GM19025 (cell line): ENCODE measurements around the gene GBX1.

Experiments
- ATAC-seq: cut with Tn5 transposase; IDR thresholded peaks from one replicate; pipeline ENCODE4 v1.9.1; 2021; ENCODE audit warnings: mild to moderate bottlenecking, low read depth, moderate library complexity; ENCODE audit not compliant: unreplicated experiment

The GBX1 gene

GRCh38 chr7:151141311-151141854, 26.1 kb downstream of the GBX1 start:
- no peak for ATAC-seq

GRCh38 chr7:151140826-151141225, 26.7 kb downstream of the GBX1 start:
- ATAC-seq = no peak

- ATAC-seq = no peak
Measured at GRCh38 chr7:151139791-151140190, 27.7 kb downstream of the GBX1 start.

- ATAC-seq = no peak
Measured at GRCh38 chr7:151139071-151139790, 28.3 kb downstream of the GBX1 start.

GRCh38 chr7:151138153-151138851, 29.2 kb downstream of the GBX1 start:
- ATAC-seq = no peak

- no peak for ATAC-seq
Measured at GRCh38 chr7:151137791-151138152, 29.7 kb downstream of the GBX1 start.

GRCh38 chr7:151137076-151137675, 30.3 kb downstream of the GBX1 start:
- no peak for ATAC-seq

GRCh38 chr7:151135866-151136843, 31.3 kb downstream of the GBX1 start:
- no peak for ATAC-seq

GRCh38 chr7:151135525-151135845, 32.0 kb downstream of the GBX1 start:
- no peak for ATAC-seq

- no peak for ATAC-seq
Measured at GRCh38 chr7:151134743-151135524, 32.6 kb downstream of the GBX1 start.

- ATAC-seq = no peak
Measured at GRCh38 chr7:151133986-151134742, 33.3 kb downstream of the GBX1 start.

- ATAC-seq = no peak
Measured at GRCh38 chr7:151133266-151133985, 34.1 kb downstream of the GBX1 start.

- ATAC-seq = no peak
Measured at GRCh38 chr7:151132461-151133205, 34.9 kb downstream of the GBX1 start.

GRCh38 chr7:151131592-151132293, 35.8 kb downstream of the GBX1 start:
- ATAC-seq = no peak

GRCh38 chr7:151131224-151131591, 36.3 kb downstream of the GBX1 start:
- ATAC-seq = no peak

- ATAC-seq = no peak
Measured at GRCh38 chr7:151130741-151131157, 36.7 kb downstream of the GBX1 start.

GRCh38 chr7:151129960-151130591, 37.4 kb downstream of the GBX1 start:
- no peak for ATAC-seq
